ENCODE measurements around the gene PRCD.

PRCD gene

GRCh38 chr17:76539631-76540271, at the start of gene PRCD:
Gene PRCD, plus strand, starts transcription at chr17:76540044. Its CDS starts 98 bp downstream, at chr17:76540142.
- H3K27me3 Mint-ChIP-seq = peaks cover 56 to 72% of the 10 kb centered on the region in 2 donors
- DNase-seq (no peak), ATAC-seq (replicated peaks) (no peak)
- peak within 1 kb of the TSS; percentile 26 for H3K27ac Mint-ChIP-seq
- H3K4me3 Mint-ChIP-seq = peak within 1 kb of the TSS; percentile 55 to 67
- H3K4me1 Mint-ChIP-seq = peaks cover 24 to 32% of the 10 kb centered on the region in 2 donors
- H3K36me3 Mint-ChIP-seq = peaks cover 1 to 7% of the 10 kb centered on the region in 2 donors
- H3K9me3 Mint-ChIP-seq = no peaks in the 10 kb centered on the region

- no peak for DNase-seq
- Mint-ChIP-seq H3K9me3 (no peaks in the 10 kb centered on the region), H3K27ac (peak overlapping the region; percentile 92), H3K4me3 (peak overlapping the region in 1 of 2 donors; percentile 45), H3K27me3 (no peaks in the 10 kb centered on the region), H3K36me3 (peaks cover 9 to 16% of the 10 kb centered on the region in 2 donors), H3K4me1 (peaks cover 52 to 84% of the 10 kb centered on the region in 2 donors)
- no peak for ATAC-seq (replicated peaks)
Observed at GRCh38 chr17:76490112-76490710, 49.6 kb upstream of the PRCD start.

- DNase-seq = no peak
- H3K27ac Mint-ChIP-seq = peak overlapping the region; percentile 97
- ATAC-seq (replicated peaks) = peak; percentile 3 to 6
- H3K4me1 Mint-ChIP-seq = peaks cover 57 to 86% of the 10 kb centered on the region in 2 donors
- peak overlapping the region; percentile 83 to 84 for H3K4me3 Mint-ChIP-seq
- H3K9me3 Mint-ChIP-seq = no peaks in the 10 kb centered on the region
- H3K27me3 Mint-ChIP-seq = no peaks in the 10 kb centered on the region
- peaks cover 9 to 15% of the 10 kb centered on the region in 2 donors for H3K36me3 Mint-ChIP-seq
Observed at GRCh38 chr17:76491271-76492122, 48.3 kb upstream of the PRCD start.

- peaks cover 66 to 93% of the 10 kb centered on the region in 2 donors for H3K4me1 Mint-ChIP-seq
- peak; percentile 75 to 76 for ATAC-seq (replicated peaks)
- peaks cover 12 to 20% of the 10 kb centered on the region in 2 donors for H3K36me3 Mint-ChIP-seq
- peak; percentile 80 for DNase-seq
- H3K4me3 Mint-ChIP-seq = peak overlapping the region; percentile 83 to 84
- peak overlapping the region; percentile 97 for H3K27ac Mint-ChIP-seq
- H3K27me3 Mint-ChIP-seq = no peaks in the 10 kb centered on the region
- no peaks in the 10 kb centered on the region for H3K9me3 Mint-ChIP-seq
Observed at GRCh38 chr17:76492123-76492988, 47.5 kb upstream of the PRCD start.

GRCh38 chr17:76492989-76493501, 46.8 kb upstream of the PRCD start:
- peak overlapping the region; percentile 97 for H3K27ac Mint-ChIP-seq
- peak overlapping the region; percentile 83 to 84 for H3K4me3 Mint-ChIP-seq
- DNase-seq (peak; percentile 77), ATAC-seq (replicated peaks) (peak; percentile 65 to 66)
- peaks cover 71 to 93% of the 10 kb centered on the region in 2 donors for H3K4me1 Mint-ChIP-seq
- no peaks in the 10 kb centered on the region for H3K27me3 Mint-ChIP-seq
- H3K9me3 Mint-ChIP-seq = no peaks in the 10 kb centered on the region
- H3K36me3 Mint-ChIP-seq = peaks cover 13 to 16% of the 10 kb centered on the region in 2 donors

GRCh38 chr17:76493505-76494167, 46.2 kb upstream of the PRCD start:
- Mint-ChIP-seq H3K4me3 (peak overlapping the region; percentile 83 to 84), H3K4me1 (peaks cover 77 to 98% of the 10 kb centered on the region in 2 donors), H3K36me3 (peaks cover 14 to 18% of the 10 kb centered on the region in 2 donors), H3K9me3 (no peaks in the 10 kb centered on the region), H3K27ac (peak overlapping the region; percentile 97), H3K27me3 (no peaks in the 10 kb centered on the region)
- peak; percentile 2 for ATAC-seq (replicated peaks)
- no peak for DNase-seq

GRCh38 chr17:76495663-76496400, 44.0 kb upstream of the PRCD start:
- Mint-ChIP-seq H3K4me3 (peak overlapping the region in 1 of 2 donors; percentile 48), H3K4me1 (peaks cover 81 to 94% of the 10 kb centered on the region in 2 donors), H3K36me3 (peaks cover 17 to 19% of the 10 kb centered on the region in 2 donors), H3K9me3 (no peaks in the 10 kb centered on the region), H3K27me3 (no peaks in the 10 kb centered on the region), H3K27ac (peak overlapping the region; percentile 95)
- DNase-seq = no peak
- no peak for ATAC-seq (replicated peaks)

- peak overlapping the region; percentile 48 to 83 for H3K4me3 Mint-ChIP-seq
- H3K27ac Mint-ChIP-seq = peak overlapping the region; percentile 95
- no peaks in the 10 kb centered on the region for H3K27me3 Mint-ChIP-seq
- no peak for DNase-seq
- H3K36me3 Mint-ChIP-seq = peaks cover 17 to 19% of the 10 kb centered on the region in 2 donors
- H3K4me1 Mint-ChIP-seq = peaks cover 77 to 90% of the 10 kb centered on the region in 2 donors
- H3K9me3 Mint-ChIP-seq = no peaks in the 10 kb centered on the region
- ATAC-seq (replicated peaks) = peak; percentile 7 to 12
Observed at GRCh38 chr17:76496464-76496863, 43.4 kb upstream of the PRCD start.

GRCh38 chr17:76497699-76497978, 42.2 kb upstream of the PRCD start:
- Mint-ChIP-seq H3K27ac (peak overlapping the region; percentile 95), H3K9me3 (no peaks in the 10 kb centered on the region)

GRCh38 chr17:76497979-76498875, 41.6 kb upstream of the PRCD start:
- ATAC-seq (replicated peaks) (peak in 1 of 2 donors; percentile 17), DNase-seq (no peak)
- H3K4me1 Mint-ChIP-seq = peaks cover 75 to 88% of the 10 kb centered on the region in 2 donors
- H3K27me3 Mint-ChIP-seq = no peaks in the 10 kb centered on the region
- peaks cover 15 to 19% of the 10 kb centered on the region in 2 donors for H3K36me3 Mint-ChIP-seq
- no peaks in the 10 kb centered on the region for H3K9me3 Mint-ChIP-seq
- H3K4me3 Mint-ChIP-seq = peak overlapping the region; percentile 83 to 97
- peak overlapping the region; percentile 95 for H3K27ac Mint-ChIP-seq

More at GRCh38 chr17:76497699-76497978, 42.2 kb upstream of the PRCD start:
- ATAC-seq (replicated peaks) = no peak
- DNase-seq = no peak
- Mint-ChIP-seq H3K4me1 (peaks cover 77 to 90% of the 10 kb centered on the region in 2 donors), H3K4me3 (peak overlapping the region; percentile 83 to 97), H3K27me3 (no peaks in the 10 kb centered on the region), H3K36me3 (peaks cover 17 to 19% of the 10 kb centered on the region in 2 donors)

- H3K9me3 Mint-ChIP-seq = no peaks in the 10 kb centered on the region
- no peaks in the 10 kb centered on the region for H3K27me3 Mint-ChIP-seq
- H3K36me3 Mint-ChIP-seq = peaks cover 14 to 19% of the 10 kb centered on the region in 2 donors
- ATAC-seq (replicated peaks) (no peak), DNase-seq (no peak)
- H3K4me1 Mint-ChIP-seq = peaks cover 69 to 82% of the 10 kb centered on the region in 2 donors
- peak overlapping the region; percentile 83 to 97 for H3K4me3 Mint-ChIP-seq
- peak overlapping the region; percentile 95 for H3K27ac Mint-ChIP-seq
Observed at GRCh38 chr17:76498876-76499251, 41.0 kb upstream of the PRCD start.

GRCh38 chr17:76499267-76499667, 40.6 kb upstream of the PRCD start:
- Mint-ChIP-seq H3K4me1 (peaks cover 69 to 84% of the 10 kb centered on the region in 2 donors), H3K36me3 (peaks cover 14 to 19% of the 10 kb centered on the region in 2 donors), H3K9me3 (no peaks in the 10 kb centered on the region), H3K4me3 (peak overlapping the region; percentile 83 to 97), H3K27me3 (no peaks in the 10 kb centered on the region), H3K27ac (peak overlapping the region; percentile 95)
- no peak for DNase-seq
- no peak for ATAC-seq (replicated peaks)
